ENCODE data around the gene DDX55. TPM values are rescaled to one million over a fixed set of nuclear protein-coding genes. Genes with fewer than 3 reads are reported as not detected.

Gene DDX55
- total and polyA plus RNA-seq, 2 experiments from 2014 or later, result 15.2 to 16.1 TPM

GRCh38 chr12:123648401-123648800, 46.5 kb downstream of the DDX55 start:
- TF ChIP-seq CTCF (IDR thresholded peaks at IDR 0.05; ENCODE audit: low read depth, low read length), result no peak
- peaks cover 25% of the 10 kb centered on the region for H3K36me3 ChIP-seq
- no peak overlapping the region for H3K27ac ChIP-seq
- DNase-seq (ENCODE audit: low read depth in 1 of 2, low spot score in 1 of 2), result no peak
- no peak overlapping the region for H3K4me3 ChIP-seq
- H3K9me3 ChIP-seq (ENCODE audit: low read depth), result no peaks in the 10 kb centered on the region
- H3K27me3 ChIP-seq, result no peaks in the 10 kb centered on the region
- no peaks in the 10 kb centered on the region for H3K4me1 ChIP-seq (ENCODE audit: low read depth)

- DNase-seq (ENCODE audit: low read depth in 1 of 2, low spot score in 1 of 2), result no peak
- no peak for TF ChIP-seq CTCF (IDR thresholded peaks at IDR 0.05; ENCODE audit: low read depth, low read length)
- Histone ChIP-seq H3K27ac (no peak overlapping the region), H3K36me3 (peaks cover 17% of the 10 kb centered on the region), H3K4me1 (ENCODE audit: low read depth) (no peaks in the 10 kb centered on the region), H3K4me3 (no peak overlapping the region), H3K9me3 (ENCODE audit: low read depth) (no peaks in the 10 kb centered on the region), H3K27me3 (no peaks in the 10 kb centered on the region)
These were observed 52.3 kb downstream of the DDX55 start for GRCh38 chr12:123654129-123654701.

GRCh38 chr12:123655420-123655819, 53.5 kb downstream of the DDX55 start:
- H3K27ac ChIP-seq, result no peak overlapping the region
- DNase-seq (ENCODE audit: low read depth in 1 of 2, low spot score in 1 of 2), result no peak
- H3K36me3 ChIP-seq, result peaks cover 16% of the 10 kb centered on the region
- no peaks in the 10 kb centered on the region for H3K27me3 ChIP-seq
- TF ChIP-seq CTCF (IDR thresholded peaks at IDR 0.05; ENCODE audit: low read depth, low read length), result no peak
- no peaks in the 10 kb centered on the region for H3K4me1 ChIP-seq (ENCODE audit: low read depth)
- H3K9me3 ChIP-seq (ENCODE audit: low read depth), result no peaks in the 10 kb centered on the region
- H3K4me3 ChIP-seq, result no peak overlapping the region

- Histone ChIP-seq H3K9me3 (ENCODE audit: low read depth) (no peaks in the 10 kb centered on the region), H3K27ac (no peak overlapping the region), H3K4me1 (ENCODE audit: low read depth) (no peaks in the 10 kb centered on the region), H3K4me3 (no peak overlapping the region), H3K36me3 (peaks cover 14% of the 10 kb centered on the region), H3K27me3 (no peaks in the 10 kb centered on the region)
- DNase-seq (ENCODE audit: low read depth in 1 of 2, low spot score in 1 of 2), result no peak
- TF ChIP-seq CTCF (IDR thresholded peaks at IDR 0.05; ENCODE audit: low read depth, low read length), result no peak
These were observed 54.5 kb downstream of the DDX55 start for GRCh38 chr12:123656392-123656791.

GRCh38 chr12:123657211-123657610, 55.3 kb downstream of the DDX55 start:
- H3K9me3 ChIP-seq (ENCODE audit: low read depth), result no peaks in the 10 kb centered on the region
- TF ChIP-seq CTCF (IDR thresholded peaks at IDR 0.05; ENCODE audit: low read depth, low read length), result no peak
- H3K4me1 ChIP-seq (ENCODE audit: low read depth), result no peaks in the 10 kb centered on the region
- H3K36me3 ChIP-seq, result peaks cover 15% of the 10 kb centered on the region
- DNase-seq (ENCODE audit: low read depth in 1 of 2, low spot score in 1 of 2), result no peak
- no peak overlapping the region for H3K27ac ChIP-seq
- no peak overlapping the region for H3K4me3 ChIP-seq
- no peaks in the 10 kb centered on the region for H3K27me3 ChIP-seq

All from cardiac muscle cell (in vitro differentiated cells and primary cell).